NCI-H2227 treated with DMSO at 0.1 percent for 48 hours (cell line): ENCODE results near the gene COA4.
A peak's percentile ranks its signal among the peaks of the same experiment; 100 is the strongest.

Experiments
- DNase-seq: peaks from one replicate; lab custom pipeline; 2025; lab: John Stamatoyannopoulos, UW

Gene COA4

DNA sequence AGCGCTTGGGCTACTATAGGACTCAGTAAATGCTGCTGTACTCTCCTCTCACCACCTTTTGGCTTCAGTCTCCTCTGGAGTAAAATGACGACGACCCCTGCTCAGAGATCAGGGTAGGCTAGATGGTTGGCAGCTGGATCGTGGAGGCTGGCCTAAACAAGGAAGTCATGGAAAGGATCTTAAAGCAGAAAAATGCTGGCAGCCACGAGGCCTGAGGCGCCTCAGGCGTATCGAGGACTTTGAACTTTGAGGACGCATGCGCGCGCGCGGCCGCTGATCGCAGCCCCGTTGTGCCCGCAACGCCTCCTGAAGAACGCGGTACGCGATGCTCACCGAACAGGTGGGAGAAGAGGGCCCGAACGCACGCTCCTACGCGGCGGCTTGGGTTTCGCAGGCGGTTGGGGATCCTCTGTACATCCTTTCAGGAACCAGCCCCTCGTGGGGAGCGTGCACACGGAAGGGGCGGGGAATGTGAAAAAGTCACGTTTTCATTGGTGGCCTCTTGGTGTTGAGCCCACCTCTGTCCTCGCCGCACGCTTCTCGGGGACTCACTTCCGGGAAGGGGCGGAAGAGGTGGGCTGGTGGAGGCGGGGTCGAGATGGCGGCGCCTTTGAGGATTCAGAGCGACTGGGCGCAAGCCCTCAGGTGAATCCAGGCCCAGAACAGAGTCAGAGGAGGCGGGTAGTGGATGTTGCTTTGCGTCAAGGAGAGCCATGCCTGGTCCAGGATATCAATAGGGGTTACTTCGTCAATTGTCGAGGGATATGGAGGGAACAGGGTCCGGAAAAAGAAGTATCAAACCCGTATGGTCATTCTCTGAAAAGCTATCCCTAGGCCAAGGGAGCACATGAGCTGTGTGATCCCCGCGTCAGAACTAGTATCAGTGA, at the start of gene COA4, which contains the start of gene PAAF1:
Gene COA4 (minus strand): TSS at position 423 of the 887 bp plus-strand sequence. CDS start 3,468 bp downstream, outside the sequence.
Gene PAAF1 (plus strand): TSS at position 576 of the 887 bp plus-strand sequence. CDS start 23 bp downstream, at position 599.
- DNase-seq, result peak; percentile 99

DNA sequence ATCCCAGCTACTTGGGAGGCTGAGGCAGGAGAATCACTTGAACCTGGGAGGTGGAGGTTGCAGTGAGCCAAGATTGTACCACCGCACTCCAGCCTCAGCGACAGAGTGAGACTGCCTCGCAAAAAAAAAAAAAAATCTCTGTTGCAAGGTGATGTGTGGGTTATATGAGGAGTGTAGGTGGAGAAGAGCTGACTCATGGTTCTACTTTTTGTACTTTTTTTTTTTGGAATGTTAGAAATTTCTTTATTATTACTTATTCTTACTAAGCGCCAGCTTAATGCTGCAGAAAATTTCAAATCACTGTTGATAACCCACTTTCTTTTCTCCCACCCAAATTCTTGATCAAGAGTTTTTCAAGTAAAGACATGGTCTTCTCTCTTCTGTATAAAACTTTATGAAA, 44.5 kb upstream of the COA4 start:
- DNase-seq, result no peak

DNA sequence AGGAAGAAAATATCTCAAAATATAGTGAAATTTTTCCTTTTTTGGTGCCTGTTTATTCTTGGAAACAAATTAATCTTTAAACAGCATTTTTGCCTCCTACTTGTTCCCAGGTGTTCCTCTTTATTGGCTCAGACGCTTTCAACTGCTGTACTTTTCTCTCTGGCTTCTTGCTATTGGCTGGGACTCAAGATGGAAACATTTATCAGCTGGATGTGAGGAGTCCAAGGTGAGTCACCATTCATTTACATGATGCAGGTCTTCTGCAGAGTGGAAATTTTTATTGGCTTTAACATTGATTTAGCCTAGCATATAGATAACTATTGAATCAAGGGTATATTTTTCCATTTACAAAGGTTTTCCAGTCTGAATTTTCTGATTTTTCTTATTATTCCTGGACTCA, 39.8 kb upstream of the COA4 start:
- no peak for DNase-seq

DNA sequence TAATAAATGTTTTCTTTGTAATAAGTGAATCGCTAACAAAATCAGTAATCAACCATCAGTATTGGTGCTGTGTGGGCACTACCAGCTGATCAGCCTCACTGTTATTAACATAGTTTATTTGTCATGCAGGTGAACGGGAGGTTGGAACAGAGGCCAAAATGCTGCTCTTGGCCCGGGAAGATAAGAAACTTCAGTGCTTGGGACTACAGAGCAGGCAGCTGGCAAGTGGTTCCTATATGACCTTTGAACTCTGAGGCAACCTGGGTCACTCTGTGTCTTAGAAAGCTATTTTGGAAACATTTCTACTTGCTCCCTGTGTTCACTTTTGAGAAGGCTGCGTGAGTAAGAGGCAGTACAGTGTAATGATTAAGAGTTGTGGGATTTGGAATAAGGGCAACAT, 37.6 kb upstream of the COA4 start:
- DNase-seq, result no peak

DNA sequence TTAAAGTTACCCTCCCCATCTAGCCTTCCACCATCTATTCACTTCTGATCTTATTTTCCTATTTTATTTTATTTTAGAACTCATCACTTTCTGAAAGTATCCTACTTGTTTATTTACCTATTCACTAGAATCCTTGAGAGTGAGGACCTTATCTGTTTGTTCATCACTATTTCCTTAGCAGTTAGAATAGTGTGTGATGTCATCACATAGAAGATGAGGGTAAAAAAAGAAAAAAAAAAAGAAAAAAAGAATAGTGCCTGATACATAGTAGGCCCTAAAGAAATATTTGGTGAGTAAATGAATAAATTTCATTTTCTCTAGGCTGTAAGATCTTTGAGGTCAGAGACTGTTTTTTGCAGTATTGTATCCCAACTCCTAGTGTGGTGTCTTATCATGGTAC, 36.8 kb upstream of the COA4 start:
- no peak for DNase-seq

DNA sequence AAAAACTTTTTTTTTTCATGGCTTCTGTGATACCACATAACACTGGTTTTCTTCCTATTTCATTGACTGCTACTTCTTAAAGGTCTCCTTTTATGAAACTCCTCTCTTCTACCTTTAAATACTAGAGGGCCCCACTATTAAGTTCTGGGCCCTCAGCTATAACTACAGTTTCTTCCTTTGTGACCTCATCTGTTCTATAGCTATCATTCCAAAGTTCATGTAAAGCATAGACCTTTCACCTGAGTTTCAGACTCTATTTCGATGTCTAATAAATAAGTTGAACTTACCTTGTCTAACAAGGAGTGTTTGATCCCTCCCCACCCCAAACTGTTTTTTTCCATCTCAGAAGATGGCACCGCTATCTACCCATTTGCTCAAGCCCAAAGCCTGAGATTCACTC, 35.4 kb upstream of the COA4 start:
- no peak for DNase-seq

DNA sequence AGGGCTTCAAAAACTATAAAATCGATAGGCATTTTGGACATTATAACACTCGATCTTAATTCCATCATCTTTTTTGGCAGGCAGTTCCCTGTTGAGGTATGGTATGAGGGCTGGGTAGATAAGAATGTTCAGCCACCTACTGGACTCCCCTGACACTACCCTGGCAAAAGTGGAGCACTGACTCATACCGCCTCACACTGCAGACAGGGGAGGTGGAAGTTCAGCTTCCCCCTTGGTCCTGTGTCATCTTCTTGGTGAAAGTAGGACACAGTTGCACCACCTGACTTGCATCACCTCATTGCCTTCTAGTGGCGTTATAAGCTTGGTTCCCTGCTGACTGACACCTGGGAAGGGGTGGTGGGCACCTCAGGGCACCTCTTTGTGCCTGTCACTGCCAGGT, 30.5 kb upstream of the COA4 start:
- DNase-seq, result no peak

DNA sequence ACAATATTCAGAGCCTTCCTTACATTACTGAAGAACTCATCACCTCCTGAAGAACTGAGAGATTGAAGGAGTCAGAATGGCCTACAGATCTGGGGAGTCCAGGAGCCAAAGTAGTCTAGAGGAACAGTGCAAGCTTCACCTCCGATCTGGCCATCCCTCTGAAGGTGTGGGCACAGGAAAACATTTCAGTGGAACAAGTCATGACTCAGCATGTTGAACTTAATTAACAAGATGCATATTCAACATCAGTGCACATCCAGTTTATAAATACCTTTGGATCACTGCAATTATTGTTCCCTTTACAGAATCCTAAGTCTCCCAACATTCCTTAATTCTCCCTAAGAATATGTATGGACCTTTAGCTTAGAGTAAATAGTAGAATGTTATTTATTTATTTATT, 25.7 kb upstream of the COA4 start:
- no peak for DNase-seq

DNA sequence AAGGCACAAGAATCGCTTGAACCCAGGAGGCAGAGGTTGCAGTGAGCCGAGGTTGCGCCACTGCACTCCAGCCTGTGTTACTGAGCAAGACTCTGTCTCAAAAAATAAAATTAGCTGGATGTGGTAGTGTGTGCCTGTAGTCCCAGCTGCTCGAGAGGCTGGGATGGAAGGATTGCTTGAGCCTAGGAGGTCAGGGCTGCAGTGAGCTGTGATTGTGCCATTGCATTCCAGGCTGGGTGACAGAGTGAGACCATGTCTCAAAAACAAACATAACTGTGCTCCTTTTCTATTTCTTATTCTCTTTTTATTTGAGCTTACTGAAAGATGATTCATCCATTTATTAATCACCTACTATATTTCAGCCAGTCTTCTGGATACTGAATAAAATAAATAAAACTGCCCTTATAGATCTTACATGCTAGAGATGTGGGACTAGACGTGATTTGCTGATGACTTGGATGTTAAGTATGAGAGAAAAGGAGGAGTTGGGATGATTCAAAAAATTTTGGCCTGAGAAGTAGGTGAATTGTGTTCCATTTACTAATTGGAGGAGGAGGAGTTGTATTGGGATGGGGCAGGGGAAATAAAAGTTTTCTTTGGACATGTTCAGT, 18.2 kb upstream of the COA4 start:
- no peak for DNase-seq

DNA sequence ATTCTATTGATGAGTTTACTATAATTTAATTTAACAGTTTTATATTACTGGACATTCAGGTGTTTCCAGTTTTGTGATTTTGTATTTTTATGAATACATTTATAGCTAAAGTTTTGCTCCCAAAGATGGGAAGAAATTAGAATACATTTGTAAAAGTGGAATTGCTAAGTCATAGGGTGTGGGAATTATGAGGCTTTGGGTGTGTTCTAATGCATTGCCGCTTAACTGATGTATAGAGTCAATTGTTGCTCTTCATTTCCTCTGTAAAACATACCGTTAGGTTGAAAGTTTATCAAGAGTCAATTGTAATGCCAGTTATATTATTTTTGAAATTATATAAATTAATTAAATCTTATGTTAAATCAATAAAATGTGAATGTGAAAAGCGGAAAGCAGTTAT, 16.4 kb upstream of the COA4 start:
- DNase-seq, result no peak

DNA sequence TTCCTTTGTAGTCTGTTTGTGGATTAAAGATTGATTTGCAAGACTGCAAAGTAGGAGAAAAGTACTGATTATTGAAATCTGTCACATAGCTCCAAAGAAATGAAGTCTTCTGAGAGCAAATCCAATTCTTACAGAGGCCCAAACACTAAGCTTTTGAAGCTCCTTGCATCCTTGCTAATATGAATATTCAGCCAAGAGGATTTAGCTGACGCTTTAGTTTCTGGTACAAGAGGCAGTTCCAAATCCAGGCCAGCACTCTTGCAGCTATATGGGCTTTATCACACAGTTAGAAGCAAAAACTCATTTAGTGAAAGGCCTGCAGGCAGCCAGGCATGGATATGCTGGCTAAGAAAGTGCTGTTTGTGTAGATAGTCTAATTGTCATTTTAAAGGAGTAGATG, 12.9 kb upstream of the COA4 start:
- no peak for DNase-seq

DNA sequence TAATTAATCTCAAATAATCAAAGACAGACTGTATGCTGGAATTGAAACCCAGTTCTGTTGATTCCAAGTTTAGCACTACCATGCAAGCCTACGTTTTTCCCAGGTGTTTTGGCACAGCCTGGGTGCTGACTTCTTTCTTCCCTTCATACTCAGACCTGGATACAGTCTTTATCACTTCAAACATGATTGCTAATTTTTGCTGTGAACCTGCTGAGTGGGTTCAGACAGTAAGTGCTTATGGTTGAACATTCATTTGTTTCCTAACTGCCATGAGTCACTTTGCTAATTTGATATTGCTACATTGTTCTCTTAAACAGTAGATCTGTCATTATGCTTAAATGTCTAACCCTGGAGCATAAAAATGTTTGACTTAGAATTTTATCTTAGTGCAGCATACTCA, 12.4 kb upstream of the COA4 start:
- no peak for DNase-seq

DNA sequence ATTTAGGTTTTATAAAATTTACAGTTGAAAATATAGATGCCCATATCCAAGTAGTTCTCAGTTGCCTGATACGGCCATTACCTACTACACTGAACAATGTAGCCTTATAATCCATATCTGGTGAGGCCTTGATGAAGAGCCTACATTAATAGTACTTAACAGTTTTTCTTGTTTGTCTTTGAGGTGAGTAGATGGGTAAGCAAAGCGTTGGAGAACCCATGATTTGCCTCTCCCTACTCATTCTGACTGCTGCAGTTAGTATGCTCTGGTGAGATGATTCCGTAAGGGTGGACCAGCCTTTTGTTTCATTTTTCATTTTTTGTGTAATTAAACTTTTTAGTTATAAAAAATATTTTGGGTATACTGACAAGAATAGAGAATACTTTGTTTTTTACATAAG, 11.6 kb upstream of the COA4 start:
- DNase-seq, result no peak

DNA sequence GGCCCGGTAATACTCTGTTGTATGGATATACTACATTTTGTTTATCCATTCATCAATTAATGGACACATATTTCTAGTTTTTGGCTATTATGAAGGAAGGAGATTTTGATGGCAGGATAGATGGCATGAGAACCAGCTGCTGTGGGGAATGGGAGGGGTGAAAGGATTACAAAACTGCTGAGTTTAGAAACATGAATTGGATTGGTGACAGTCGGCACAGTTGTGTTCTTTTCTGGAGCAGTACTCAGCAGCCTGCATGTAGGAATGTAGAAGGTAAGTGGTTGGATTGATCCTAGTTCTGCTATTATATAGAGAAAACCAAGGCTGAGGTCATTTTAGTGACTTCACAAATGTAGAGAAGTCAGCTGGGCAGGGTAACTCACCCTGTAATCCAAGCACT, 7.2 kb upstream of the COA4 start:
- DNase-seq, result no peak

DNA sequence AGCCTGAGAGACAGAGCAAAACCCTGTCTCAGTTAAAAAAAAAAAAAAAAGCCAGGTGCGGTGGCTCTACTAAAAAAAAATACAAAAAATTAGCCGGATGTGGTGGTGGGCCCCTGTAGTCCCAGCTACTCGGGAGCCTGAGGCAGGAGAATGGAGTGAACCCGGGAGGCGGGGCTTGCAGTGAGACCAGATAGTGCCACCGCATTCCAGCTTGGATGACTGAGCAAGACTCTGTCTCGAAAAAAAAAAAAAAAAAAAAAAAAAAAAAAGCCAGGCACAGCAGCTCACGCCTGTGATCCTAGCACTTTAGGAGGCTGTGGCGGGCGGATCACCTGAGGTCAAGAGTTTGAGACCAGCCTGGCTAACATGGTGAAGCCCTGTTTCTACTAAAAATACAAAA, 3.8 kb upstream of the COA4 start:
- DNase-seq, result peak; percentile 19

DNA sequence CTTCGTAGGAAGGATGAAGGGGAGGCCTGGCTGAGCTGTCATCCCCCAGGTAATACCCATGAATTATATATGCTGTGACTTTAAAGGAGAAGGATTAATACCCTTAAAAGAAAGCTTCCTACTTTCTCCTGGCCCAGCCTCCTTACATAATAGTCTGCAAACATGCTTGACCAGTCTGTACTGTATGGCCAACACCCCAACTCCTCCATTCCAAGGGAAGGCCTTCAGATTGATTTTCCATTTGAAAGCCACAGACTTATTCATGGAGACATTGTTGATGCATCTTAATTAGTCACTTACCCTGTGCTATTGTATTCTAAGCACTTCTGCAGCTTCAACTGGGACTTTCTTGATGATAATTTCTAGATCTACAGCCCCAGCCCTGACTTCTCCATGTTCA, 2.1 kb upstream of the COA4 start:
- DNase-seq, result no peak

DNA sequence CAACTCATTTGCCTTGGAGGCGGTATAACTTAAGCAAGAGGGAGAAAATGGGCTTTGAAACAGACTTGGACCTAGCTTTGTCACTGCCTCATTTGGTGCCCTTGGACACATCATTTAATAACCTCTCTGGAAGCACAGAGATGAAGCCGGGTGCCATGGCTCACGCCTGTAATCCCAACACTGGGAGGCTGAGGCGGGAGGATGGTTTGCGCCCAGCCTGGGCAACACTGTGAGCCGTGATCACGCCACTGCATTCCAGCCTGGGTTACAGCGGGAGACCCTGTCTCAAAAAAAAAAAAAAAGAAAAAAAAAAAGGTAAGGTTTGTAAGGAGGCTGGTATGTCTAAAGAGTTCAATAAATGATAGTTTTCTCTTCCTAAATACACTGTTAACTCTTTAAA, 806 bp downstream of the COA4 start:
- DNase-seq, result no peak

DNA sequence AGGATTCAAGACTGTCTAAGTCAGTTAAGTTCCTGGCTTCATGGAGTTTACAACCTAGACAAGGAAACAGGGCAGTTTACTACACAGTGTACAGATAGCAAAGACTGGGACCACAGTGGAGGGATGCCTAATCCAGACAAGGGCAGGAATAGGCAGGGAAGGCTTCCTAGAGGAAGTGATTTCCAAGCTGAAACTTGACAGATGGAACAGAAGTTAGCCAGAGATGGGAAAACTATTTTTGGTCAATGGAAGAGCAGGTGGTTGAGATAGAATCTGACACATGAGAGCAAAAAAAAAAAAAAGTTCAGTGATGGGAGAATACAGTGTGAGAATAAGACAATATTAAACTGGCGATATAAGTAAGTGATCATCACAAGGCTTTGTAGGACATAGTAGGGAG, 1.3 kb downstream of the COA4 start:
- DNase-seq, result no peak

DNA sequence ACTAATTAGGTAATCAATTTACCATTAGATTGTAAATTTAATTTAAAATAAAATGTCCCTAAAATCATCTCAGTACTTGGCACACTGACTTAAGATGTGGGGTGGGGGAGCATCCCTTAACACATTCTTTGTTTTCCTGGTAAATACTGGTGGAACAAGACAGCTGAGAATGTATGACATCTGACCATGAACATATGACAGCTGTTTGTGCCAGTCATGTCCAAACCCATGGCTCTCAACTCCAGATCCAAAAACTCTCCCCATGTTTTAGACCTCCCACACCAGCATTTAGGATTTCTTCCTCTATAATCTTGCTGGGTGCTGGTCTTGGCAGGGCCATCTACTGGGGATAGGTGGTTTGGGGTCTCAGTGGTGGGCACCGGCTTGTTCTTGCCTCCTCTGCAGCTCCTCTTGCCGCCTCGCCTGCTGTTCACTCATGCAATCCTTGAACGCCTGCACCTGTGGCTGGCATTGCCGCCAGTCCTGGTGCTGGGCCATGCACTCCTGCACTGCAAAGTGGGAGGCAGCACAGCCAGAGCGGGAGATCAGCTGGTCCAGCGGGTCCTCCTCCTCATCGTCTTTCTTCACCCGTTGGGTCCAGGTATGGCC, 3.8 kb downstream of the COA4 start:
- DNase-seq, result no peak

DNA sequence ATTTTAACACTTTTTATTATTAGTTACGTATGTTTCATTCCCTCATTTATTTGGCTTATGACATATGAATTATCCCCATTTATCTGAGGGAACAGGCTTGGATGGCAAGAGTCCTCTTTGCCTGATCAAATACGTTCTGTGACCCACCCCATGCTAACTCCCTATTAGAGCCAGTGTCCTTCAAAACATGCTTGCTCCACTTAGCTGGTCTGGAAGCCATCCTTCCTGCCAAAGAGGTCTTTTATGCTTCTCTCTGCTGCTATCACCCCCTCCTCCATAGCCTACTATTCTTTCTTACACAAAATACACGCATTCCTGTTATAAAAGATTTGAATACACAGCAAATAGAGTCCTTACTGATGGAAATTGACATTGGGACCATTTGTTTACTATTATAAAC, 6.4 kb downstream of the COA4 start:
- no peak for DNase-seq

DNA sequence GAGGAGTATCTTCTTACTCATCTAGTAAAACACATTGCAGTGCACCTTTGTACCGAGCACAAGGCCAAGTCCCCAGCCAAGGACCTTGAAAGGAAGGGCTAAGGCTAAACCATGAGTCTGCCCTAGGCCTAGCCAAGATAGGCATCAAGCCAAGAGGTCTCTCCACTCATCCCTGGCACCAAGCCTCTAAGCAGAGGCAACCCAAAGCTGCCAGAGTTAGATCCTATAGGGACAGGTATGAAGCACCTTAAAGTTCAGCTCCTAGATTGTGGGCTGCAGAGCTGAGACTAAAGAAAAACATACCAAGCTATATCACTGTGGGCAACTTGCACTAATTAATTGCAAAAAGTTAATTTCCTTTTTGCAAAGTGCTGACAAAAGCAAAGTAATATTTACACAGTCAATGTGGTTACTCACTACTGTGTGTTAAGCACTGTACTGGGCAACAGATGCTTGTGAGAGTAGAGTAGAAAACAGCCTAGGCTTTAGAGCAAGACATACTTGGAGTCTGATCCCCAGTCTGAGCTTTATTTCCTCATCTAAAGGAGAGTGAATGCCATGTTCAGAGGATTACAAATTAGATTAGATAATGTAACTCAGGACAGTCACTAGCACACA, 7.2 kb downstream of the COA4 start:
- no peak for DNase-seq

DNA sequence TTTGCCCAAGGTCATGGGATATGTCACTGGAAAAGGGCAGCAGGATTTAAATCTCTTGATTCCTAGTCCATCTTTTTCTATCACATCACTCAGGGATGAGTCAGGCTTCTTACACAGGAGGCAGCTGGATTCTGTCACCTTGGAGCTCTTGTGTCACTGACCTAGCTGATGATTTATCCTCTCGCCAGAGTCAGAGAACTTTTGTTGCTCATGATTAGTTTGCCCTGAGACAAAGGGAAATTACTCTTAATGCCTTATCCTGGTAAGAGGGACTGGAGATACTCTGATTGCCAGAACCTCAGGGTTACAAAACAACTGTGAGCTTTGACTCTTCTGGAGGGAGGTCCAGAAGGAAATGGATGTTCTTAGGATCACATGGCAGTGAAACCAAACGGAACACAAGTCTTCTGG, 10.1 kb downstream of the COA4 start:
- peak; percentile 75 for DNase-seq

DNA sequence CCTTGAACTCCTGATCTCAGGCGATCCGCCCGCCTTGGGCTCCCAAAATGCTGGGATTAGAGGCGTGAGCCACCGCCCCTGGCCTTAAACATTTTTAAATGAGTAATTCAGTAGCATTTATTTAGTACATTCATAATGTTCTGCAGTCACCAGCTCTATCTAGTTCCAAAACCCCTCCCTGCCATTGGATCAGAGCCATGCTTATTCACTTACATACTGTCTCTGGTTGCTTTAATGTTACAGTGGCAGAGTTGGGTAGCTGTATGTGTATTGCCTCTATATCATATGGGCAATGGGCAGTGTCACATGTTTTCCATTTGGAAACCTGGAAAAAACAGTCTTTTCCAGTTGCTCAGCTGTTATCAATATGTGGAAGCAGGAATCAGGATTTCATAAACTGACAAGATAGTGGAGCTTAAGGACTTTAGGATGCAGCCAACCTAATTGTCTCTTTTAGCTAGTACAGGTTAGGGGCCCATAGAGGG, 10.5 kb downstream of the COA4 start:
- DNase-seq, result peak; percentile 75
